MM.1S (cell line): ENCODE results near the gene APCDD1L.

ENCODE experiments used
- CTCF ChIP-seq: fragments of 300-600 bp; sonication (generic); IDR thresholded peaks from 2 replicates; pipeline ENCODE4 v1.5.1; 2016; ENCODE audit warnings: antibody characterized with exemption, low read length, mixed read lengths
- EZH2 ChIP-seq: fragments of 300-600 bp; sonication (generic); optimal IDR thresholded peaks from 2 replicates; pipeline ENCODE3; 2017; ENCODE audit warnings: low read depth, mild to moderate bottlenecking, antibody characterized with exemption, low read length, mixed read lengths
- EZH2phosphoT487 ChIP-seq: fragments of 300-600 bp; sonication (generic); IDR thresholded peaks from 2 replicates; pipeline ENCODE4 v1.6.1; 2018; ENCODE audit warnings: antibody characterized with exemption, low read length

DNA sequence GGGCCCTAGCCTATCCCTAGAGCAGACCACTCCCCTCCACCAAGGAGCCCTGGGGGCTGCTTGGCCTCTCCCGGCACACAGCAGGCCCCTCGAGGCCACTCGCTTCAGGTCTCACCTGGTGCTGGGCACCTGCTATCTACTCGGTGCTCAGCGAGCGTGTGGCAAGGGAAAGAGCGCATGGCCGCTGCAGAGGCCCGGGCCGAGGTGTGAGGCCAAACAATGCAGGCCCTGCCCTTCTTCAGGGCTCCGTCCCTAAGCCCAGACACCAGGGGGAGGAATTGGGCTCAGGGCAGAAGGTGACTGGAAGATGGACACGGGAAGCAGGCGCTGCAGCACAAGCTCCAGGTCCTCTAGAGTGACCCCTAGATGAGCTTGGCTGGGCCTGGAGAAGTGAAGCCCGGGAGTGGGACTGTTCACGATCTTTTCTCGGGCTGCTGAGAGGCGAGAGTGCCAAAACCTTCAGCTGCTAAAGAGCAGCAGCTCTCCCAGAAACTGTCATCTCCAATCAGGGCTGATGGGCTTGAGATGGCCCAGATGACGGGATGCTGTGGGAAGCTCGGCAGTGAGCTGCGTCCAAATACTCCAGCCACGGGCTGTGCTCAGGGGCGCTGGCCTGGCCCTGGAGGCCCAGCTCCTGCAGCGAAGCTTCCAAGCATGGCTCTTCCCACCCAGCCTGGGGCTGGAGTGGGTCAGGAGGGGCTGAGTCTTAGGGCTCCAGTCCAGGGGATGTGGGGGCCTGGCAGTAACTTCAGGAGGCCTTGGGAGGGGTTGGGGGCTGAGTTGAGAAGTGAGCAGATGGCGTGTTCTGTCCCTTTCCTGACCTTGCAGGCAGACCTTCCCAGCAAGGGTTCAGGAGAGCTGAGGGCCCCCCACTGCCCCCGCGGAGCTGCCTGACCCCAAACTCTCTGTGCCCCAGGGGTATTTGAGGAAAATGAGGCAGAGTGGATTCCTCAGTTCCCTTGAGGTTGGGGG is 43.7 kb downstream of the APCDD1L start:
- TF ChIP-seq EZH2phosphoT487, result no peak
- TF ChIP-seq CTCF, result no peak
- TF ChIP-seq EZH2, result no peak
